Ureter (tissue), 1 donor: Measurements from ENCODE around the gene MN1. TPM values are rescaled to one million over a fixed set of nuclear protein-coding genes. Genes with fewer than 3 reads are reported as not detected.

Experiments used
- DNase-seq: peaks from one replicate; pipeline ENCODE4 v3.0.0-alpha.2; 2020; ENCODE audit warnings: low spot score
- total RNA-seq: library from RNA; stranded (reverse); gene quantifications from one replicate; pipeline ENCODE4 v1.2.4, GENCODE V29; 2023
- donor health status: DM: yes; HTN: yes; CAD: no.

MN1 gene
- 3.3 TPM for total RNA-seq

- no peak for DNase-seq
Measured at GRCh38 chr22:27801616-27802345, at the start of gene MN1. MN1 (minus strand) TSS chr22:27801756; CDS start chr22:27800543, 1,213 bp downstream.

GRCh38 chr22:27850000-27850521 is 48.5 kb upstream of the MN1 start:
- no peak for DNase-seq

GRCh38 chr22:27848005-27848404 is 46.4 kb upstream of the MN1 start:
- DNase-seq: no peak

- no peak for DNase-seq
Measured at GRCh38 chr22:27846910-27847309, 45.4 kb upstream of the MN1 start.

GRCh38 chr22:27846248-27846757 is 44.7 kb upstream of the MN1 start:
- no peak for DNase-seq

- no peak for DNase-seq
Measured at GRCh38 chr22:27845644-27846043, 44.1 kb upstream of the MN1 start.

- peak; percentile 40 for DNase-seq
Measured at GRCh38 chr22:27844656-27845591, 43.4 kb upstream of the MN1 start.

GRCh38 chr22:27844256-27844655 is 42.7 kb upstream of the MN1 start:
- DNase-seq: peak; percentile 27

- DNase-seq: no peak
Measured at GRCh38 chr22:27843441-27843840, 41.9 kb upstream of the MN1 start.

- no peak for DNase-seq
Measured at GRCh38 chr22:27842669-27843431, 41.3 kb upstream of the MN1 start.

- no peak for DNase-seq
Measured at GRCh38 chr22:27842201-27842600, 40.6 kb upstream of the MN1 start.

GRCh38 chr22:27840436-27840835 is 38.9 kb upstream of the MN1 start:
- DNase-seq: no peak

GRCh38 chr22:27839057-27839660 is 37.6 kb upstream of the MN1 start:
- no peak for DNase-seq

GRCh38 chr22:27836181-27836580 is 34.6 kb upstream of the MN1 start:
- DNase-seq: no peak

- DNase-seq: no peak
Measured at GRCh38 chr22:27835446-27835845, 33.9 kb upstream of the MN1 start.

GRCh38 chr22:27834364-27835185 is 33.0 kb upstream of the MN1 start:
- no peak for DNase-seq

- DNase-seq: no peak
Measured at GRCh38 chr22:27833803-27834202, 32.2 kb upstream of the MN1 start.

- DNase-seq: no peak
Measured at GRCh38 chr22:27832606-27833005, 31.1 kb upstream of the MN1 start.

GRCh38 chr22:27829620-27830019 is 28.1 kb upstream of the MN1 start:
- DNase-seq: no peak
